ENCODE measurements around the gene REXO5.
A peak's percentile ranks its signal among the peaks of the same experiment; 100 is the strongest.
"Not testable (repeated sequence)": the region's sequence is repeated elsewhere in the genome, so short reads cannot be mapped to it uniquely, and the experiment has no call there.

Gene REXO5

DNA sequence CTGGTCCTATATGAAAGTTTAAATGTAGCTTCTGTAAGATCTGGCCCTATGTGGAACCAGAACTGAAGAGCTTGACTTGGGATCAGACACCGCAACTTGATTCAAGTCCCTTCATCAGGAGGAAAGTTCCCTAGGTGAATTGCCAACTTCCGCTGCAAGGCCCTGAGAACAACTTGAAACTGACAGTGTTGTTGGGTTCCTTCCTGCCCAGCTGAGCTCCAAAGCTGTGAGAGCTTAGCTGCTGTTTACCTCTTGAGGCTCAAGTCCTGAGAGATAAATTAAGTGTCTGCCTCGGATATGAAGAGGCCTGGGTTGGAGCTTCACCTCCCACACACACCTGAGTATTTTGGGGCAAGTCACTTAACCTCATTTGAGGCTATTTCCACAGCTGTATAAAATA, 44.7 kb downstream of the REXO5 start:
- DNase-seq (ENCODE audit: low read depth): no peak

DNA sequence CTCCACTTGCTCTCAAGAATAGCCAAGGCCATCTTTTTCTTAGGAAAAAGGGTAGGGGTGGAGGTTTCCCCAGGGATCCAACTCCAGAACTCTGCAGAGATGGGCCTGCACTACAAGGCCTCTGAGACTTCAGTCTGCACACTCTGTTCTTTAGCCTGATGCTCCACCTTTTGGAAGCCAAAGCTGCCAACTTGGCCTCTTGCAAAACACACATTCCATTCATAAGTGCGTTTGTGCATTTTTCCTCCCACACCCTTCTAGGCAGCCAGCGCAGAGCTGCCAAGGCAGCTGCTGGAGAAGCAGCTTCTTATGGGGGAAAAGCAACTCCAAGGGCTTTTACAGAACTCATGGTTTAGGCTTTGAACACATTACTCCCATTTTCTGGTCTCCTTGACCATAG, 45.3 kb downstream of the REXO5 start:
- DNase-seq (ENCODE audit: low read depth): peak; percentile 97

DNA sequence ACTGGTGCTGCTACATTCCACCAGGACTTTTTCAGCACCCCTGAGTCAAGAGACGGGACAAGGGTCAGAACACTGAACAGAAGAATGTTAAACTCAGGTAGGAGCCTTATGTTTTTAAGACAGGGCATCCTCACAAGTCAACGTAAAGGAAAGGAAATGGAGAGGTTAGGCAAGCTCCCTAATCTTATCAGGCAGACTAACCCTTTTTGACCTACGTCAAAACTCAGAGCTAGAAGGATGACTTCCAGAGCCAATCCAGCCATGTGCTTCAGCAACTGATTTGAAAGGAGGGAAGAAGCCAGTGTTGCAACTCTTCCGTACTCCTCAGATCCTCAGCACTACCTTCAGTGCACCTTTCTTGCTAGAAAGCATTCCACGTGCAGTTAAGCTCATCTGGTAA, 46.8 kb downstream of the REXO5 start:
- no peak for DNase-seq (ENCODE audit: low read depth)

DNA sequence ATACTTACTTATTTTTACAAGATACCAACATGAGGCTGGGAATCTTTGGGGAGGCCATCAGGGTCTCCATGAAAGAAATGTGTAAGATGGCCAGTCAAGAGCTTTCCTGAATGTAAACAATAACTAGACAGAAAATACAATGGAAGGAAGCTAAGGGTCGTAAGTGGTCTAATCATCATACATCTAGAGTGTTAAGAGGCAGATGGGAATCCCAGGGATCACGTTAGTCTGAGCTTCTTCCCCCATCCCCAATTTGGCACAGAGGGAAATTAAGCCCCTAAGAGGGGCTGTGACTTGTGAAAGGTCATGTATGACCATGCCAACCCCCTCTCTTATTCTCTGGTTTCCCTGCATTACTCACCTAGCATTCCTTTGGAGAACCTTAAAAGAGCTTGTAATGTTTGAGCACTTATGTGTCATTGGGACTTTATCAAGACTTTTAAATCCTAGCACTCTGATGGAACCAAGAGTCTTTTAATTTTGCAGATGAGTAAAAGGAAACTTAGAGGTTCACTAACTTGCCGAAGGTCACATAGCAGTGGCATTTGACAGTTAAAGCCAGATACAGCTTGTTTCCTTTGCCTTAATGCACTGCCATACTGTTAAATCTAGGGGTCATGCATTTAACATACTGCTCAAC, 47.8 kb downstream of the REXO5 start:
- DNase-seq (ENCODE audit: low read depth): no peak

DNA sequence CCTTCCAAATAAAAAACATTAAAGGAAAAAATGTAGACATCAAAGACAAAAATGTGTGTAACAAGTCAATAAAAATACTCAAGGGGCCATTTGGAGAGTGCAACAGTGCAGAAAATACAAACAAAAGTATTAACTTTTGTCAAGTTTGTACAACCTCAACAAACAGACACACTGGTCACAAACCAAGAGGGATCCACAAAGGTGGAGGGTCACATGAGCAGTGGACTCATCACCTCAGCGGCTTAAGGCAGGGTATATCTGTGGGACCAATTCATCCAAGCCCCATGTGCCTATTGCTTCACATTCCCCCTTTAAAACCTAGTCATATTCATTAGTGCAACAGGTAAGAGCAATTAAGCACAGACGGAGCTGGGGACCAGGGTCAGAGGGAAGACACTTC, 48.6 kb downstream of the REXO5 start:
- DNase-seq (ENCODE audit: low read depth): no peak

- DNase-seq (ENCODE audit: low read depth): no peak
Observed at GRCh38 chr16:20857281-20857680, 51.0 kb downstream of the REXO5 start.

- no peak for DNase-seq (ENCODE audit: low read depth)
Observed at GRCh38 chr16:20859229-20859628, 52.9 kb downstream of the REXO5 start.

DNA sequence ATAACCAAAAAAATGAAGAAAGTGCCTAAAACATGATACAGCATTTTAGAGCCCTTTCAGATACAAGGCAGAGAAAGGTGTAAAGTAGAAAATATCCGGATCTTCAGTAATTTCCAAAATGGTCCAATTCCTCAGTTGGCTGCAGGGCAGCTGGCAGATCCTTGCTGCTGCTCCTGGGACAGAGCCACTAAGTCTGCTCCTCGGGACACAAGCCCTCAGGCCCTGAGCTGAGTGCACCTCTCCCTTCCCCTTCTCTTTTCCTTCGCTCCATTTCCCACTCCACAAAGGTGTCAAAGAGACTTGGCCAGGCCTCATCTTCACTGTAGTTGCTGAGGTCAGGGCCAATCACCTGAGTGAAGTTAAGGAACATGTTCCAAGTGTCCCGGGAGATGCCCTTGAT, 53.4 kb downstream of the REXO5 start:
- no peak for DNase-seq (ENCODE audit: low read depth)

- no peak for DNase-seq (ENCODE audit: low read depth)
Observed at GRCh38 chr16:20860361-20860760, 54.0 kb downstream of the REXO5 start.

DNA sequence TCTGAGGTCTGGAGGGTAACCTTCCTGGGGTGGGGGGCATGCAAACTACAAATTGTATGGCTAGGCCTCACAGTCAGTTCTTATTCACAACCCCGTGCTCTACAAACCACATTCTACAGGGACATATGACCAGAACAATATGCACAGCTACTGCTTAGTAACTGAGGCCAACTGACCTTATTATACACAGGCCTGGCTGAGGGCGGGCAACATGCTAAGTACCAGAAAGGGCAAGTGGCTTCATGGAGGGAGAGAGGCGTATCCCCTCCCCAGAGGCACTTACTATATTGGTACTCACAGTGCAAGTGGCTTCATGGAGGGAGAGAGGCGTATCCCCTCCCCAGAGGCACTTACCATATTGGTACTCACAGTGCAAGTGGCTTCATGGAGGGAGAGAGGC, 54.7 kb downstream of the REXO5 start:
- not testable (repeated sequence) for DNase-seq (ENCODE audit: low read depth)

DNA sequence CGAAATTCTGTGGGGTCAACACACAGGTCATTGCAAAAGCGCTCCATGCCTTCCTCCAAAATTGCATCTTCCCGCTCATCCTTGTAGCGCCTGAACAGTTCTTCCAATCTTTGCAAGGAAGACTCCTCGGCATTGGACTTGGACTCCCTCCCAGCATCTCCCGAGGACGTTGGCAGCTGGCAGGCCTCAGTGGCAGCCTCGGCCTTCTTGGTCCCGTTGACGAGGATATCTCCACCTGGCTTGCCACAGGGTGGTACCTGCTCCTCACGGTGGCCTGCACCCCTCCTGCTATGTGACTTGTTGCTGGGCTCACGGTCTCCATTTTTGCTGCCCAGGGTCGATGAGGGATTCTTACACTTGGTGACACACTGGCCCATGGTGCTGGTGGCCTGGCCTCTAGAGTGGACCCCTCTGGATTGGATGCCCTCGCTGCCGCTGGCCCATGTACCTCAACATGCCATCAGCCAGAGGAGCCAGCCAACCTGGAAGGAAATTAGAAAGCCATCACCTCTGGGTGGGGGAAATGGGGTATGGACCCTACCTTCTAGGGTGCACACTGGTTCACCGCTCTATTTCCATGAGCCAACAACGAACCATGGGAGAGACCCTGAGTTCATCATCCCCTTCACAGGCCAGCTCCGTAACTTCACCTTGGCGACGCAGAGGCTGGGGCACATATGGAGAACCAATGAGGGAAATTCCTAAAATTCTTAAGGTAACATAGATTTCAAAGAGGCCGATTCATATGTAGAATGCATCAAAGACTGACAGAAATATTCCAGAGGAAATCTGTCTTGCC, 56.0 kb downstream of the REXO5 start:
- DNase-seq (ENCODE audit: low read depth): no peak

DNA sequence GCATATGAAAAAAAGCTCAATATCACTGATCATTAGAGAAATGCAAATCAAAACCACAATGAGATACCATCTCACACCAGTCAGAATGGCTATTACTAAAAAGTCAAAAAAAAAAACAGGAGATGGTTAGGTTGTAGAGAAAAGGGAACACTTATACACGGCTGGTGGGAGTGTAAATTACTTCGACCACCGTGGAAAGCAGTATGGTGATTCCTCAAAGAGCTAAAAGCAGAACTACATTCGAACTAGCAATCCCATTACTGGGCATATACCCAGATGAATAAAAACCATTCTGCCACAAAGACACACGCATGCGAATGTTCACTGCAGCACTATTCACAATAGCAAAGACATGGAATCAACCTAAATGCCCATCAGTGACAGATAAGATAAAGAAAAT, 58.0 kb downstream of the REXO5 start:
- DNase-seq (ENCODE audit: low read depth): not testable (repeated sequence)

- DNase-seq (ENCODE audit: low read depth): no peak
Observed at GRCh38 chr16:20865420-20866131, 59.2 kb downstream of the REXO5 start.

DNA sequence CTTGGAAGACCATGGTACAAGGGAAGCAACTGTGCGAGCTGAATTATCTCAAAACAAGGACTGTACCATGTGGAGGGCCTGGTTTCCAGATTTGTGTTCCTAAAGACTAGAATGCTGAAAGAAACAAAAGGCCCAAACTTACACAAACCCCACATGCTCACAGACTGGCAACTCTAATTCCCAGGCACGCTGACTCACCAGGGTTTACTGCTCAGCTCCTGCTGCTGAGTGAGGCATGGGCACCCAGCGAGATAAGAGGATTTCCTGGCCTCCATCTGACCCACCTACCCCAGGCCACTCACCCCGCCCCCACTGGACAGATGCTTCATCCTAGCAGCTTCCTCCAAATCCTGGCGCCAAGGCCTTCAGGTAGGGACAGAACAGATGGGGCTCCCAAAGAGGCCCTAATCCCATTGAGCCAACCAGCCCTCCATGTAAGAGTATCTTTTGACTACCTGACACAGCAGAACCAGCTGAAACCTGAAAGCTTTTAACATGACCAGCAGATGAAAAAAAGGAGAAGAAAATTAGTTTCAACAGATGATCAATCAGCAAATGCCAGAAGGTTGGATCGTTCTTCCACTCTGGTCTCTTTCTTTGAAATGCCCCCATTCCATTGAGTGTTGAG, 59.9 kb downstream of the REXO5 start:
- peak; percentile 49 for DNase-seq (ENCODE audit: low read depth)

- DNase-seq (ENCODE audit: low read depth): no peak
Observed at GRCh38 chr16:20866801-20867200, 60.5 kb downstream of the REXO5 start.

GRCh38 chr16:20867585-20867984, 61.3 kb downstream of the REXO5 start:
- DNase-seq (ENCODE audit: low read depth): no peak

- peak; percentile 50 for DNase-seq (ENCODE audit: low read depth)
Observed at GRCh38 chr16:20868890-20869289, 62.6 kb downstream of the REXO5 start.

DNA sequence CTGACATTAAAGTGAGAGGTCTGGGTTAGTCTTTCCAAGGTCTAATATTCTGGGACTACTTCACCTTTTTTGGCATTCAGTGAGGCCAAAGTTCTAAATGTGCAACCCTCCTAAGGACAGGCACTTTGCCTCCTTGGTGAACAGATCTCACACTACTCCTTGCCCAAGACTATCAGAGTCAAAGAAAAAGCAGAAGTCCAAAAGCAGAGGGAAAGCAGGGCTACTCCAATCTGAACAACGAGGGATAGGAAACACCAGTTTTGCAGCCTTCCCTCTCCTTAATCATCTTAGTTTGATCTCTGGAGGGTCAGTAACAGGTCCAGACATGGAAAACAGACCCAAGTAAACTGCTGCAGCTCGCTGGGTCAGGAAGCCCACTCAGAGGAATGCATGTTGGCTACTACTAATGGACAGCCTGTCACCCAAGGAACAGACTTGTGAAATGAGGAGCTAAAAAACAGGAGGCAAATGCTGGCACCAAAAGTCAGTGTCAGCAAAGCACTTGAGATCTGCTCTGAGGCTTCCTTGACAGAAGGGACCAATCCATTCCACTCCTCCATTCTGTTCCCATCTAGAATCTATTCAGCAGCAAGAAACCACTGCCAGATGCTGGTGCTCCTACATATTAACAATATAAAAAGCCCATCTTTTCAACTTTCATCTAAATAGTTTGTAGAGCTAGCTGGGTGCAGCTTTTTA, 63.9 kb downstream of the REXO5 start:
- DNase-seq (ENCODE audit: low read depth): no peak

DNA sequence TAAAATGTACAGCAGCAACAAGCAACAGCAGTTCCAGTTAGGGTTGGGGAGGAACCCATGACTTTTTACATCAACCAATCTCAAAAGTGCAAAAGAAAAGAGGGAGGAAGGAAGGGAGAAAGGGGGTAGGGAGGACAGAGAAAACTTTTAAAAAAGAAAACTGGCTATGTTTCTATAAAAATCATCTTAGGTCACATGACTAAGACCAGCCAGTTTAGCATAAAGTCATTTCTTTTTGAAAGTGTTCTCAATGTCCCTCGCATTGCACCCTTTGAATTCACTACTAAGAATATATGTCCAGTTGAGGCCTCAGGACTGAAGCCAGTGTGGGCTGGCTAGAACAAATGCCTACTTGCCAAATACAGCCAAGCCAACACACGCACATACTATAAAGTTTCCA, 64.9 kb downstream of the REXO5 start:
- no peak for DNase-seq (ENCODE audit: low read depth)

- no peak for DNase-seq (ENCODE audit: low read depth)
Observed at GRCh38 chr16:20871941-20872815, 65.9 kb downstream of the REXO5 start.

- DNase-seq (ENCODE audit: low read depth): no peak
Observed at GRCh38 chr16:20873331-20873730, 67.0 kb downstream of the REXO5 start.
